HEK293 (cell line): ENCODE results near the gene FOXC2.

Source experiments
- ATF2 ChIP-seq: fragments of 450-650 bp; formaldehyde crosslinking; IDR thresholded peaks from 2 replicates; pipeline ENCODE4 v1.5.1; 2016; ENCODE audit warnings: missing biosample characterization, missing genetic modification characterization, low read depth
- BCL11A ChIP-seq: fragments of 450-650 bp; formaldehyde crosslinking; IDR thresholded peaks from 2 replicates; pipeline ENCODE4 v1.5.1; 2016; ENCODE audit warnings: low read depth, missing biosample characterization, missing genetic modification characterization
- CTCF ChIP-seq: fragments of 450-650 bp; formaldehyde crosslinking; IDR thresholded peaks from 2 replicates; pipeline ENCODE4 v1.5.1; 2016; ENCODE audit warnings: missing biosample characterization, missing genetic modification characterization
- HOXC10 ChIP-seq: sonication (generic); formaldehyde crosslinking; IDR thresholded peaks from 2 replicates; pipeline ENCODE4 v1.8.1; 2023; ENCODE audit warnings: mild to moderate bottlenecking, missing genetic modification reagents
- KLF1 ChIP-seq: fragments of 450-650 bp; formaldehyde crosslinking; IDR thresholded peaks from 2 replicates; pipeline ENCODE4 v1.5.1; 2016; ENCODE audit warnings: missing biosample characterization, missing genetic modification characterization
- PATZ1 ChIP-seq: fragments of 450-650 bp; formaldehyde crosslinking; IDR thresholded peaks from 2 replicates; pipeline ENCODE4 v1.5.1; 2016; ENCODE audit warnings: missing biosample characterization, missing genetic modification characterization
- PRDM1 ChIP-seq: fragments of 450-650 bp; formaldehyde crosslinking; IDR thresholded peaks from 2 replicates; pipeline ENCODE4; 2016; ENCODE audit warnings: missing biosample characterization, missing genetic modification characterization
- REST ChIP-seq: fragments of 450-650 bp; formaldehyde crosslinking; IDR thresholded peaks from 2 replicates; pipeline ENCODE4 v1.5.1; 2016; ENCODE audit warnings: missing biosample characterization, missing genetic modification characterization
- SP7 ChIP-seq: fragments of 450-650 bp; formaldehyde crosslinking; IDR thresholded peaks from 2 replicates; pipeline ENCODE4 v1.5.1; 2016; ENCODE audit warnings: missing biosample characterization, missing genetic modification characterization
- ZBTB49 ChIP-seq: fragments of 450-650 bp; formaldehyde crosslinking; IDR thresholded peaks from 2 replicates; pipeline ENCODE4 v1.5.1; 2016; ENCODE audit warnings: missing biosample characterization, missing genetic modification characterization, low read depth
- ZNF510 ChIP-seq: fragments of 450-650 bp; formaldehyde crosslinking; IDR thresholded peaks from 2 replicates; pipeline ENCODE4 v1.5.1; 2018; ENCODE audit warnings: mild to moderate bottlenecking, missing genetic modification characterization, missing biosample characterization; ENCODE audit not compliant: insufficient replicate concordance
- ZNF707 ChIP-seq: fragments of 450-650 bp; formaldehyde crosslinking; IDR thresholded peaks from 2 replicates; pipeline ENCODE4 v1.5.1; 2016; ENCODE audit warnings: missing biosample characterization, missing genetic modification characterization

- TF ChIP-seq ZNF707 (tag by site-specific recombination) (no peak), ZNF510 (tag by site-specific recombination) (no peak), ZBTB49 (tag by site-specific recombination) (no peak), REST (tag by site-specific recombination) (no peak), CTCF (tag by site-specific recombination) (no peak), SP7 (tag by site-specific recombination) (no peak), PRDM1 (tag by site-specific recombination) (no peak), HOXC10 (CRISPR knock-in tag) (no peak), KLF1 (tag by site-specific recombination) (no peak), ATF2 (tag by site-specific recombination) (no peak), BCL11A (no peak), PATZ1 (tag by site-specific recombination) (no peak)
Measured at GRCh38 chr16:86604436-86605193, 38.0 kb downstream of the FOXC2 start.
